ENCODE measurements around the gene KIRREL1. TPM values are rescaled to one million over a fixed set of nuclear protein-coding genes. Genes with fewer than 3 reads are reported as not detected.

Gene KIRREL1
- 106 and 128 TPM in 2 replicates for total RNA-seq

DNA sequence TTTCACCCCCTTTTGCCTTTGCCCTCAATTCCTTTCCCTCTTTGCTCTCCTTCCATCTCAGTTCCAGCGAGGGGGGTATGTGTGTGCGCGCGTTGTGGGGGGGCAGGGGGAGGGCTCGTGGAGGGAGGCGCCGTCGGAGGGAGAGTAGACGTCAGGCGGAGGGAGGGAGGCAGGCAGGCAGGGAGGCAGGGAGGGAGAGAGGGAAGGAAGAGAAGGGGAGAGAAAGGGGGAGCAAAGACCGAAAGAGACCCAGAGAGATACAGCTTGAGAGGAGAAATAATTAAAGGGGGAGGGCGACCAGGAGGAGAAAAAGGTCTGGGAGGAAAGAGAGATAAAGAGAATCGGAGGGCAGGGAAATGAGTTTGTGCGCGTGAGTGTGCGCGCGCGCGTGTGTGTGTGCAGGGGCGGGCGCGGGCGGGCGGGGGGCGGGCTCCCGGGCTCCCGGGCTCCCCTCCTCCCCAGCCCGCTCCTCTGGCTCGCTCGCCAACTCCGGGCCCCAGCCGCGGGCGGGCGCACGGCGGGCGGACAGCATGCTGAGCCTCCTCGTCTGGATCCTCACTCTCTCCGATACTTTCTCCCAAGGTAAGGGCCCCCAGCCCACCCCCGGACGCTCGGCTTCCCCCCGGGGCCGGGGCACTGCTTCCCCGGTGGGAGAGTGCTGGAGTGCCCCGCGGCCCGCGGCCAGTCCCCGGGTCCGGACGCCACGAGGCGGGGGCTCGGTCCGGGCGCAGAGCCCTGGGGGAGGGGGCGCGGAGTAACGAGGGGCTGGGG is at the start of gene KIRREL1:
TSS of gene KIRREL1 (plus strand) at position 499 of the 771 bp plus-strand sequence. CDS start at position 531, 32 bp downstream.

Other genes starting within 250 kb of the KIRREL1 start
- gene FCRL2, start 216.5 kb upstream of the KIRREL1 start, total RNA-seq: not detected in 2 replicates
- gene FCRL1, start 173.5 kb upstream of the KIRREL1 start, total RNA-seq: not detected in 2 replicates
- gene CD5L, start 151.8 kb upstream of the KIRREL1 start, total RNA-seq: not detected in 2 replicates
- 9.1 and 9.4 TPM in 2 replicates for gene CD1D, start 187.2 kb downstream of the KIRREL1 start, total RNA-seq

Data from hair follicular keratinocyte (primary cell).